Measurements from ENCODE around the gene SCAF1. TPM values are rescaled to one million over a fixed set of nuclear protein-coding genes. Genes with fewer than 3 reads are reported as not detected.

SCAF1 gene
- total RNA-seq, 1 experiment from 2014 or later = 103 TPM

DNA sequence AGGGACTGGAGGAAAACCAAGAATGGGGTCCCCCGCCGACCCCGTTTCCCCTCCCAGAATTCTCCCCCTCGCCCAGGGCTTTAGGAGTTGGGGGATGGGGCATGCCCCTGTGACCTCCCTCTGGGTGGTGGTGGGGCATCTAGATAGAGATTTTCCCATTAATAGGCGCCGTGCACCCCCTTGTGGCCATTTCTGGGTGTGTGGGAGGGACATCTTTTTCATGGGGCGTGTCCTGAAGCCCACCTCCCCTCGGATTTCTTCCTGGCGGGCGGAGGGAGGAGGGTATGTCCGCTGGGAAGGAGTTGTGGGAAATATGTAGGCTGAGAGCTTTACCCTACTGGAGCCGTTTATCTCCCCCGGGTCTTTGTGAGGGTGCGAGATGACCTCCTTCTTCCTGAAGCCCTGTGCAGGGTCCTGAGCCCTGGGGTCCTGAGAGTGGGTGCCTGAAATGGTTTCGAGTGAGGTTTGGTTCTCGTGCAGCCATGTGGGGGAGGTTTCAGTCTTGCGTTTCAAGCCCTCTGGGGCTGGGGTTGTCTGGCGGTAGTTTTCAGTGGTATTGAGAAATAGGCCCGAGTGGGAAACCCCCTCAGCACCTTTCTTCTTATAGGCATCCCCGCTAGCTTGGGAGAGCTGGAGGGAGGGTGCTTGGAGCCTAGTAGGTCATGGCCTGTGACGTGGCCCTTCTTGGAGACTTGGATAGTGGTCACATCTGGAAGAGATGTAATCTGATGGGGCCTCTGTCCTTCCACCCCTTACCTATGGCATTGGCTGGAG, 36.1 kb downstream of the SCAF1 start:
- no peaks in the 10 kb centered on the region for H3K9me3 Mint-ChIP-seq
- peaks cover 26% of the 10 kb centered on the region for H3K36me3 Mint-ChIP-seq
- CTCF ChIA-PET = interaction anchor here (0.7 to 10.7 kb wide), 14 partner anchors 11 to 470 kb away, joined by 3 to 108 read pairs (median 4); partner anchors contain the start of genes ADM5, BCL2L12, CPT1C and FUZ

More for the DNA sequence above, 36.1 kb downstream of the SCAF1 start:
- peak; percentile 3 for ATAC-seq
- DNase-seq (ENCODE audit: low spot score) = peak; percentile 95
- Mint-ChIP-seq H3K4me3 (peak overlapping the region; percentile 88), H3K4me1 (peaks cover 26% of the 10 kb centered on the region), H3K27ac (peak overlapping the region; percentile 91), H3K27me3 (ENCODE audit: low read depth) (no peaks in the 10 kb centered on the region)
- TF ChIP-seq, protein P1, sequence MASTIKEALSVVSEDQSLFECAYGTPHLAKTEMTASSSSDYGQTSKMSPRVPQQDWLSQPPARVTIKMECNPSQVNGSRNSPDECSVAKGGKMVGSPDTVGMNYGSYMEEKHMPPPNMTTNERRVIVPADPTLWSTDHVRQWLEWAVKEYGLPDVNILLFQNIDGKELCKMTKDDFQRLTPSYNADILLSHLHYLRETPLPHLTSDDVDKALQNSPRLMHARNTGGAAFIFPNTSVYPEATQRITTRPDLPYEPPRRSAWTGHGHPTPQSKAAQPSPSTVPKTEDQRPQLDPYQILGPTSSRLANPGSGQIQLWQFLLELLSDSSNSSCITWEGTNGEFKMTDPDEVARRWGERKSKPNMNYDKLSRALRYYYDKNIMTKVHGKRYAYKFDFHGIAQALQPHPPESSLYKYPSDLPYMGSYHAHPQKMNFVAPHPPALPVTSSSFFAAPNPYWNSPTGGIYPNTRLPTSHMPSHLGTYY (CRISPR knock-in tag; IDR thresholded peaks at IDR 0.05) = peak; percentile 12; the same call in 1 of the 2 replicates
- TF ChIP-seq TEAD1 (CRISPR knock-in tag; IDR thresholded peaks at IDR 0.05) (peak; percentile 28; the same call in 1 of the 2 replicates), SP1 (CRISPR knock-in tag; conservative IDR thresholded peaks at IDR 0.05) (peak; percentile 59), TCF7 (CRISPR knock-in tag; IDR thresholded peaks at IDR 0.05; ENCODE audit: low read depth) (no peak), ATF1 (CRISPR knock-in tag; IDR thresholded peaks at IDR 0.05) (no peak), SMAD3 (CRISPR knock-in tag; IDR thresholded peaks at IDR 0.05; ENCODE audit: borderline replicate concordance) (no peak), HMGA2 (CRISPR knock-in tag; IDR thresholded peaks at IDR 0.05) (no peak)
- TF ChIP-seq, protein P2, sequence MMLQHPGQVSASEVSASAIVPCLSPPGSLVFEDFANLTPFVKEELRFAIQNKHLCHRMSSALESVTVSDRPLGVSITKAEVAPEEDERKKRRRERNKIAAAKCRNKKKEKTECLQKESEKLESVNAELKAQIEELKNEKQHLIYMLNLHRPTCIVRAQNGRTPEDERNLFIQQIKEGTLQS (CRISPR knock-in tag; conservative IDR thresholded peaks at IDR 0.05) = no peak
- TF ChIP-seq, protein P3, sequence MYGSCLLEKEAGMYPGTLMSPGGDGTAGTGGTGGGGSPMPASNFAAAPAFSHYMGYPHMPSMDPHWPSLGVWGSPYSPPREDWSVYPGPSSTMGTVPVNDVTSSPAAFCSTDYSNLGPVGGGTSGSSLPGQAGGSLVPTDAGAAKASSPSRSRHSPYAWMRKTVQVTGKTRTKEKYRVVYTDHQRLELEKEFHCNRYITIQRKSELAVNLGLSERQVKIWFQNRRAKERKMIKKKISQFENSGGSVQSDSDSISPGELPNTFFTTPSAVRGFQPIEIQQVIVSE (CRISPR knock-in tag; IDR thresholded peaks at IDR 0.05; ENCODE audit: borderline replicate concordance) = no peak
- TF ChIP-seq, protein P4, sequence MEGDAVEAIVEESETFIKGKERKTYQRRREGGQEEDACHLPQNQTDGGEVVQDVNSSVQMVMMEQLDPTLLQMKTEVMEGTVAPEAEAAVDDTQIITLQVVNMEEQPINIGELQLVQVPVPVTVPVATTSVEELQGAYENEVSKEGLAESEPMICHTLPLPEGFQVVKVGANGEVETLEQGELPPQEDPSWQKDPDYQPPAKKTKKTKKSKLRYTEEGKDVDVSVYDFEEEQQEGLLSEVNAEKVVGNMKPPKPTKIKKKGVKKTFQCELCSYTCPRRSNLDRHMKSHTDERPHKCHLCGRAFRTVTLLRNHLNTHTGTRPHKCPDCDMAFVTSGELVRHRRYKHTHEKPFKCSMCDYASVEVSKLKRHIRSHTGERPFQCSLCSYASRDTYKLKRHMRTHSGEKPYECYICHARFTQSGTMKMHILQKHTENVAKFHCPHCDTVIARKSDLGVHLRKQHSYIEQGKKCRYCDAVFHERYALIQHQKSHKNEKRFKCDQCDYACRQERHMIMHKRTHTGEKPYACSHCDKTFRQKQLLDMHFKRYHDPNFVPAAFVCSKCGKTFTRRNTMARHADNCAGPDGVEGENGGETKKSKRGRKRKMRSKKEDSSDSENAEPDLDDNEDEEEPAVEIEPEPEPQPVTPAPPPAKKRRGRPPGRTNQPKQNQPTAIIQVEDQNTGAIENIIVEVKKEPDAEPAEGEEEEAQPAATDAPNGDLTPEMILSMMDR (IDR thresholded peaks at IDR 0.05) = peak; percentile 75; the same call in 1 of the 2 replicates
- TF ChIP-seq, protein P5, sequence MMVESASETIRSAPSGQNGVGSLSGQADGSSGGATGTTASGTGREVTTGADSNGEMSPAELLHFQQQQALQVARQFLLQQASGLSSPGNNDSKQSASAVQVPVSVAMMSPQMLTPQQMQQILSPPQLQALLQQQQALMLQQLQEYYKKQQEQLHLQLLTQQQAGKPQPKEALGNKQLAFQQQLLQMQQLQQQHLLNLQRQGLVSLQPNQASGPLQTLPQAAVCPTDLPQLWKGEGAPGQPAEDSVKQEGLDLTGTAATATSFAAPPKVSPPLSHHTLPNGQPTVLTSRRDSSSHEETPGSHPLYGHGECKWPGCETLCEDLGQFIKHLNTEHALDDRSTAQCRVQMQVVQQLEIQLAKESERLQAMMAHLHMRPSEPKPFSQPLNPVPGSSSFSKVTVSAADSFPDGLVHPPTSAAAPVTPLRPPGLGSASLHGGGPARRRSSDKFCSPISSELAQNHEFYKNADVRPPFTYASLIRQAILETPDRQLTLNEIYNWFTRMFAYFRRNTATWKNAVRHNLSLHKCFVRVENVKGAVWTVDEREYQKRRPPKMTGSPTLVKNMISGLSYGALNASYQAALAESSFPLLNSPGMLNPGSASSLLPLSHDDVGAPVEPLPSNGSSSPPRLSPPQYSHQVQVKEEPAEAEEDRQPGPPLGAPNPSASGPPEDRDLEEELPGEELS (CRISPR knock-in tag; IDR thresholded peaks at IDR 0.05) = no peak
- TF ChIP-seq, protein P6, sequence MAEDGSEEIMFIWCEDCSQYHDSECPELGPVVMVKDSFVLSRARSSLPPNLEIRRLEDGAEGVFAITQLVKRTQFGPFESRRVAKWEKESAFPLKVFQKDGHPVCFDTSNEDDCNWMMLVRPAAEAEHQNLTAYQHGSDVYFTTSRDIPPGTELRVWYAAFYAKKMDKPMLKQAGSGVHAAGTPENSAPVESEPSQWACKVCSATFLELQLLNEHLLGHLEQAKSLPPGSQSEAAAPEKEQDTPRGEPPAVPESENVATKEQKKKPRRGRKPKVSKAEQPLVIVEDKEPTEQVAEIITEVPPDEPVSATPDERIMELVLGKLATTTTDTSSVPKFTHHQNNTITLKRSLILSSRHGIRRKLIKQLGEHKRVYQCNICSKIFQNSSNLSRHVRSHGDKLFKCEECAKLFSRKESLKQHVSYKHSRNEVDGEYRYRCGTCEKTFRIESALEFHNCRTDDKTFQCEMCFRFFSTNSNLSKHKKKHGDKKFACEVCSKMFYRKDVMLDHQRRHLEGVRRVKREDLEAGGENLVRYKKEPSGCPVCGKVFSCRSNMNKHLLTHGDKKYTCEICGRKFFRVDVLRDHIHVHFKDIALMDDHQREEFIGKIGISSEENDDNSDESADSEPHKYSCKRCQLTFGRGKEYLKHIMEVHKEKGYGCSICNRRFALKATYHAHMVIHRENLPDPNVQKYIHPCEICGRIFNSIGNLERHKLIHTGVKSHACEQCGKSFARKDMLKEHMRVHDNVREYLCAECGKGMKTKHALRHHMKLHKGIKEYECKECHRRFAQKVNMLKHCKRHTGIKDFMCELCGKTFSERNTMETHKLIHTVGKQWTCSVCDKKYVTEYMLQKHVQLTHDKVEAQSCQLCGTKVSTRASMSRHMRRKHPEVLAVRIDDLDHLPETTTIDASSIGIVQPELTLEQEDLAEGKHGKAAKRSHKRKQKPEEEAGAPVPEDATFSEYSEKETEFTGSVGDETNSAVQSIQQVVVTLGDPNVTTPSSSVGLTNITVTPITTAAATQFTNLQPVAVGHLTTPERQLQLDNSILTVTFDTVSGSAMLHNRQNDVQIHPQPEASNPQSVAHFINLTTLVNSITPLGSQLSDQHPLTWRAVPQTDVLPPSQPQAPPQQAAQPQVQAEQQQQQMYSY (CRISPR knock-in tag; IDR thresholded peaks at IDR 0.05) = no peak
- TF ChIP-seq, protein P7, sequence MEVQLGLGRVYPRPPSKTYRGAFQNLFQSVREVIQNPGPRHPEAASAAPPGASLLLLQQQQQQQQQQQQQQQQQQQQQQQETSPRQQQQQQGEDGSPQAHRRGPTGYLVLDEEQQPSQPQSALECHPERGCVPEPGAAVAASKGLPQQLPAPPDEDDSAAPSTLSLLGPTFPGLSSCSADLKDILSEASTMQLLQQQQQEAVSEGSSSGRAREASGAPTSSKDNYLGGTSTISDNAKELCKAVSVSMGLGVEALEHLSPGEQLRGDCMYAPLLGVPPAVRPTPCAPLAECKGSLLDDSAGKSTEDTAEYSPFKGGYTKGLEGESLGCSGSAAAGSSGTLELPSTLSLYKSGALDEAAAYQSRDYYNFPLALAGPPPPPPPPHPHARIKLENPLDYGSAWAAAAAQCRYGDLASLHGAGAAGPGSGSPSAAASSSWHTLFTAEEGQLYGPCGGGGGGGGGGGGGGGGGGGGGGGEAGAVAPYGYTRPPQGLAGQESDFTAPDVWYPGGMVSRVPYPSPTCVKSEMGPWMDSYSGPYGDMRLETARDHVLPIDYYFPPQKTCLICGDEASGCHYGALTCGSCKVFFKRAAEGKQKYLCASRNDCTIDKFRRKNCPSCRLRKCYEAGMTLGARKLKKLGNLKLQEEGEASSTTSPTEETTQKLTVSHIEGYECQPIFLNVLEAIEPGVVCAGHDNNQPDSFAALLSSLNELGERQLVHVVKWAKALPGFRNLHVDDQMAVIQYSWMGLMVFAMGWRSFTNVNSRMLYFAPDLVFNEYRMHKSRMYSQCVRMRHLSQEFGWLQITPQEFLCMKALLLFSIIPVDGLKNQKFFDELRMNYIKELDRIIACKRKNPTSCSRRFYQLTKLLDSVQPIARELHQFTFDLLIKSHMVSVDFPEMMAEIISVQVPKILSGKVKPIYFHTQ (CRISPR knock-in tag; IDR thresholded peaks at IDR 0.05) = 0 out of 2 replicates have a peak, but pooled peaks have one; percentile 41
- POLR2A ChIA-PET = interaction anchor here (1.0 to 3.4 kb wide), 5 partner anchors 12 to 98 kb away, joined by 4 to 30 read pairs (median 6); partner anchors contain the start of genes BCL2L12, CPT1C, IRF3 and NOSIP
